Activated T-cell treated with anti-CD3 and anti-CD28 coated beads for 24 hours (primary cell): Measurements from ENCODE around the gene OXT.

ENCODE experiments used
- DNase-seq: peaks from one replicate; pipeline ENCODE4 v3.0.0-alpha.2; 2020; ENCODE audit warnings: low read depth

Gene OXT

DNA sequence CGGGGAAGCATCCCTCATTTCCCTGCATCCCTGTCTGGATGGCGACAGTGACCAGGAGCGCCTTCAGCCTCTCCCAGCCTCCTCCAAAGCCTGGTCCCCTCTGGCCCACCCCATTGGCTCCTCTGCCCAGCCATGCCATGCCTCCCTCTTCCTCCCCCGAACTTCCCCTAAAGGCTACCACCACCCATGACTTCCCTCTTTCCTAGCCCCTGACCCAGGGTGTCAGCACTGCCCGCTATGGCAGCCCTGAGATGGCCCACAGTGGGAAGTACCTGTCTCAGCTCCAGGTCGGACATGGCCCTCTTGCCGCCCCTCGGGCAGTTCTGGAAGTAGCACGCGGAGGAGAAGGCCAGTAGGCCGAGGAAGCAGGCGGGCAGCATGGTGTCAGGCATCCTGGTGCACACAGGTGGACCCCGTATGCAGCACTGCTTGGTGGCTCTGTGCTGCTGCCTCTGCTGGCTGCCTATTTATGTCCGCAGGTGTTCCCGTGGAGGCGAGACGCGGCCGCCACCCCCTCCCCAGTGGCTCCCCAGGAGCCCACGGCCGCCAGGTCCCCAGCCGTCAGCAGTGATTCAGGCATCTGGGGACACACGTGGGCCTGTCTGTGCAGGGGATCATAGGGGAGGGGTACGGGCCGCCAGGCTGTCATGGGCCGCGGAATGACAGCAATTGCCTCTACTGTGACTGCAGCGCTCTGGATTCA lies 13.0 kb downstream of the OXT start, which contains the start of gene AVP:
TSS of gene AVP (minus strand) at position 442 of the 703 bp plus-strand sequence. CDS start at position 392, 50 bp downstream.
- DNase-seq: no peak

DNA sequence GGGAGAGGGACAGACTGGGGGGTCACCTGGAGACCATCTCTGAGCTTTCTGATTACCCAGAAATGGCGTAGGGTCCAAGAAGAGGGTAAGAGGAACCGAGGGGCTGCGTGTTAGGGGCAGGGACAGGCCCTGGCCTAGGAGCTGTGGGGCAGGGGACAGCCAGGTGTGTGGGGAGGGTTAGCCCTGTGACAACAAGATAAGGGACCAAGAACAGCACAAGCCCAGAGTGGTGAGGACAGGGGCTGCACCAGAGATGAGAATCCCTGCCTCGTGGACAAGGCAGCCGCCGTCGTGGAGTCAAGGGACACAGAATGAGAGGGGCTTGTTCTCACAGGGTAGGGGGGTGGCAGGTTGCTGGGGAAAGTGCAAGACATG lies 13.6 kb downstream of the OXT start:
- DNase-seq: no peak

DNA sequence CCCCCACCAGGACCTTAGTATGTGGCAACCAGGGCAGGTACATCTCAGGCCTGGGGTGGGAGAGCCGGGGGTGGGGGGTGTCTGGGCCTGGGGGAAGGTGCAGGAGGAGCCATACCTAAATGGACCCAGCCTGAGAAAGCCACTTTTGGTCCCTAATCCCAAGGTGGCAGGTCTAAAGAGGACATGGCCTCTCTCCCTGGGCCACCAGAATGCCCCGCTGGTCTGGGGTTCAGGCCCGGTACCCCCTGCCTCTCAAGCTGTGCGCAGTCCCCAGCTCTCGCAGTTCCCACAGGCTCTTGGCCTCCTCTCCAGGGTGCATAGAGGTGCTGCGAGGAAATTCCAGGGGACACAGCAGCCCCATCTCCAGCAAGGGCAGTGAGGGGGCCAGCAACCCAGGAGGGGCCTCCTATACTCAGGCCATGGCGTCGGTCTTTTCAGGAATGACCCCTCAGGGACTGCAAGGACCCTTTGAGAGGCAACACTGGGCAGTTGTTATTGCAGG lies 14.2 kb downstream of the OXT start:
- DNase-seq: no peak

DNA sequence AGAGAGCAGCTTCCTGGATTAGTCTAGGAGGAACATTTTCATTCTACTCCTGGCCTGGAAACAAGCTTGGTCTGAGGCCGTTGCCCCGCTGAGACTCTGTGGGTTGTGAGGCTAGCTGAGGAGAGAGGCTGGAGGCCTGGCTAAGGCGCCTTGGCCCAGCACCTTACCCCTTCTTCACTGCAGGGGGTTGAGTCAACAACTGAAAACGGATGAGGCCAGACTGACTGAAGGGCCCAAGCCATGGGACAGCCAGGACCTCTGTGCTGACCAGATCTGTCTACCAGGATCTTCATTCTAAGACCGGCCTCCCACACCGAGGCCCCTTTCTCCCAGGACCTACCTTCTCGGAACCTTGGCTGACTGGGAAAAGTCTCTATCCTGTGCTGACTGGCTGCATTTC lies 16.6 kb downstream of the OXT start:
- no peak for DNase-seq

DNA sequence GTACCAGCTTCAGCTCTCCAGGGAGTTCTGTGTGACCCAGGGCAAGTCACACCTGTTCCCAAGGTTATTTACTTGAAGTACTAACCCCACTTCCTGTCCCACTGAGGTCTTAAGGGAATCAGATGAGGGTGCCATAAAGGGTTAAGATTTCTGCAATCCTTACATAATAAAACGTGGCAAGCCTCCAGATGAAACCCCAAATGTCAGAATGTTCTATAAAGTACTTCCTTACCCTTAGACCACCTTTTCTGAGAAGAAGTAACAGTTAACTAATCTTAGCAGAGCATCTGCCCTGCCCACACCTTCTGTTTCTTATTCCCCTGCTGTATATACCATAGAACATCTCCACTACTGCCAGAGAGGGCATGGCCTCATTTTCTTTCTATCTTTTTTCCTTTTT lies 19.1 kb downstream of the OXT start:
- no peak for DNase-seq

DNA sequence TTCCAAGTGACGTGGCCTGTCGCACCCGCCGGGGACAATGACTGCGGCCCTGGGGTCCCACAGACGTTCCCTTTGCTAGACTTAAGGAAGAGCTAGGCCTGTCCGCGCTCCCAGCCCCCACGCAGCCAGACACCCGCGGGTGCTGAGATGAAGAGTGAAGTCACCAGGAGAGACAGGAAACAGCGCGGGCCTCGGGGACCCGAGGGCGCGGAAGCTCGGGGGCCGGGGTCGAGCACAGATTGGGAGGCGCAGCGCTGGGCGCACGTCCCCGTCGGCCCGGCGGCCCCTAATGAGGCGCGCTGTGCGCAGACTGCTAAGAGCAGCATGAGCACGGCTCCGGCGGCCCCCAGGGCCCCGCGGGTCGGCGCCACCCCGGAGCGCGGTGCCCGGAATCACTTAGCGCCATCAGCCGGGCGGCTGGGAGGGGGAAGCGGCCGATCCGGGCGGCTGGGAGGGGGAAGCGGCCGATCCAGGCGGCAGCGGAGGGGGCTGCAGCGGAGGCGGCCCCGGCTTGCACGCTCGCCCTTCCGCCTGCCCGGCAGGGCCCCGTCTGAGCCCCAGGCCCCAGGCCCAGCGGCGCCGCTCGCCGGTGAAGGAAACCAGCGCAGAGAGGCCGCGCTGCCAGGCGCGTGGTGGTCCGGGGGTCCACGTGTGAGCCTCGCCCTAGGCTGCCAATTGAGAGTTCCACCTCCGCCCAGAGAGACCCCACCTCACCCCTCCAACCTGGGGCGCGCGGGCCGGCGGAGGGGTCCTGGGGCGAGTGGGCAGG lies 21.4 kb downstream of the OXT start:
- no peak for DNase-seq

DNA sequence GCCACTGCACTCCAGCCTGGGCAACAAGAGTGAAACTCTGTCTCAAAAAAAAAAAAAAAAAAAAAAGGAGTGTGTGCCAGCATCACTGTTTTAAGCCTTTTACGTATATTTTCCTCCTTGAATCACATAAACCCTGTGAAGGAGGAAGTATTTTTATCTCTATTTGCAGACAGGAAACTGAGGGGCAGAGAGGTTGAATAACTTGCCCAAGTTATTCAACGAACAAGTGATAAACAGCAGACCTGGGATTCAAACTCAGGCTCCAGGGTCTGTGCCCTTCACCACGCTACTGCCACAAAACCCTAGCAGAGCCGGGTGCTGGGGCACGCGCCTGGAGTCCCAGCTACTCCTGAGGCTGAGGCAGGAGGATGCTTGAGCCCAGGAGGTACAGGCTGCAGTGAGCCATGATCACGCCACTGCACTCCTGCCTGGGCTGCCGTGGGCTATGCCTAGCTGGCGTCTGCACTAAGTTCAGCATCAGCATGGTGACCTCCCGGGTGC lies 22.5 kb downstream of the OXT start:
- DNase-seq: no peak

DNA sequence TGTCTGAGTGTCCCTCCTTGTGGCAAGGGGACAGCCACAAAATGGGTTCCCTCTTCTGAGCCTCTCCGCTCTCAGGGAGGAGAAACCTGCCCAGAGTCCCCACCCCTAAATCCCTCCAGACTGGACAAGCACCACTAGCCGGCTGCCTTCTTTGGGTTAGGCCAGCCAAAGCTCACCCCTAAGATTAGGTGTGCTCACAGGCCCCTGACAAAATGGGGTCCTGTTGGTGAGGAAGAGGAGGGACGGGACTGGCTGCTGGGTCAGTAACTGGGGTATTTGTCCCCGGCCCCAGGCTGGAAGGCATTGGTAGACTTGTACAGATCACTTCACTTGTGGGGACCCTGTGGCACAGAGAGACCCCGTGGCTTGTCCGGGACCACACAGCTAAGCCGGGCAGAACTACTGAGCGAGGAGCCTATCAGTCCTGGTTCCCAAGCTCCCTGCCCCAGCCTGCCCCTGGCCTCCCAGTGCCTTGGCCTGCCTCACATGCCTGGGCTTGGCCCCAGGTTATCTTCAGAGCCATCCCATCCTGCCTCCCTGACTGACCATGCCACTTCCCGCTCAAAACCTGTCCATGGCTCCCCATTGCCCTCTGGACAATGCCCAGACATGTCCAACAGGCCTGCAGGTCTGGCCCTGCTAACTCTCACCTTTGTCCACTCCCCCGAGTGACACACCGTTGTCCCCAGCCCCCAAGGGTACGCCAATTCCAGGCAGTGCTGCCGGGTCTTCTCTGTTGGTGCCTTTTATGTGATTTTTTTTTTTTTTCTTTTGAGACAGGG lies 23.6 kb downstream of the OXT start:
- DNase-seq: no peak

DNA sequence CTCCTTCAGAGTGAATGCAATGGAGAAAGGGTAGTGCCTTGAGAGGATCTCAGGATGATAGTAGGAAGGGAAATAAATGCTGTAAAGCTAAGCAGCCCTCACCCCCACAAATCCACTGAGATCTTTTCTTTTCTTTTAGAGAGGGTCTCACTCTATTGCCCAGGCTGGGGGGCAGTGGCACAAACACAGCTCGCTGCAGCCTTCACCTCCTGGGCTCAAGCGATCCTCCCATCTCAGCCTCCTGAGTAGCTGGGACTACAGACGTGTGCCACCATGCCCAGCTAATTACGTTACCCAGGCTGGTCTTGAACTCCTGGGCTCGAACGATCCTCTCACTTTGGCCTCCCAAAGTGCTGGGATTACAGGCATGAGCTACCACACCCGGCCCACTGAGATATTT lies 29.1 kb downstream of the OXT start:
- DNase-seq: no peak

DNA sequence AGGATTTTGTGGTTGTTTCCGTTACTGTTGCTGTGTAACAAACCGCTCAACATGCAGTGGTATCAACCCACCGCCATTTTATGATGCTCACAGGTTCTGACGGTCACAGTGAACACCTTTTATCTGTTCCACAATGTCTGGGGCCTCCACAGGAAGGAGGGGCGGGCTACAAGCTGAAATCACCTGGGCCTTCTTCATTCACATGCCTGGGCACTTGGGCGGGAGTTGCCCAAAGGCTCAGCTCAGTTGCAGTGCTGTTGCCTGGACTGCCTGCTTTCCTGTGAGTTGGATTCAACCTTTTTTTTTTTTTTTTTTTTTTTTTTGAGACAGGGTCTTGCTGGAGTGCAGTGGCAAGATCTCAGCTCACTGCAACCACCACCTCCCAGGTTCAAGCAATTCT lies 29.8 kb downstream of the OXT start:
- no peak for DNase-seq

DNA sequence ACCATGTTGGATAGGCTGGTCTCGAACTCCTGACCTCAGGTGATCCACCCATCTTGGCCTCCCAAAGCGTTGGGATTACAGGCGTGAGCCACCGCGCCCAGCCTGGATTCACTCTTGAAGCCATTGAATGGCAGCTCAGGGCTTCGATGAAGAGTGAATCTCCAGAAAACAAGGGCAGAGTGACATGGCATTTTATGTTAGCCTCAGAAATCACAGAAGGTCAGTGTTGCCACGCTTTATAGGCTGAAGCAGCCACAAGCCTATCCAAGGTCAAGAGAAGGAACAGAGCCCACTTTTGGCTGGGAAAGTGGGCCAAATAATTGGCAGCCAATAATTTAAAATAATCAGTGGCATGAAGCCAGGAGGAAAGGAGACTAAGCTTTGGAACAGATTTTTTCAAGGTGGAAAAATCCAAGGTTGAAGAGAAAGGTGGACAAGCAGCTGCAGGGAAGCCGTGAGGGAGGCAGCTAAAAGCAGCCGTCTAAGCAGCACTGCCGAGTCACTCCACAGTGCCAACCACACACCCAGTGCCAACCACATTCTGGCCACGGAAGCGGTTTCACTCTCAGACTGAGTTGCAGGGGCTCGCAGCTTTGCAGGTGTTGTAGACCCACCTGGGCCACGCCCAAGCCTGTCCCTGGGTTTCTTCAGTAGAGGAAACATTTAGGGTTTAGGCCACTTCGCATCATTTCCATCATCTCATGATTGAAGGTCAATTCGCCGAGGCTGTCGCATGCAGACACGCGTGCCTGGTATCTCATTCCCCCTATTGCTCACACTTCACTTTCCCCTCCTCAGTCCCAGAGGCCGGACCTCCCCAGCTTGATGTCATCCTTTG lies 30.5 kb downstream of the OXT start:
- DNase-seq: no peak

DNA sequence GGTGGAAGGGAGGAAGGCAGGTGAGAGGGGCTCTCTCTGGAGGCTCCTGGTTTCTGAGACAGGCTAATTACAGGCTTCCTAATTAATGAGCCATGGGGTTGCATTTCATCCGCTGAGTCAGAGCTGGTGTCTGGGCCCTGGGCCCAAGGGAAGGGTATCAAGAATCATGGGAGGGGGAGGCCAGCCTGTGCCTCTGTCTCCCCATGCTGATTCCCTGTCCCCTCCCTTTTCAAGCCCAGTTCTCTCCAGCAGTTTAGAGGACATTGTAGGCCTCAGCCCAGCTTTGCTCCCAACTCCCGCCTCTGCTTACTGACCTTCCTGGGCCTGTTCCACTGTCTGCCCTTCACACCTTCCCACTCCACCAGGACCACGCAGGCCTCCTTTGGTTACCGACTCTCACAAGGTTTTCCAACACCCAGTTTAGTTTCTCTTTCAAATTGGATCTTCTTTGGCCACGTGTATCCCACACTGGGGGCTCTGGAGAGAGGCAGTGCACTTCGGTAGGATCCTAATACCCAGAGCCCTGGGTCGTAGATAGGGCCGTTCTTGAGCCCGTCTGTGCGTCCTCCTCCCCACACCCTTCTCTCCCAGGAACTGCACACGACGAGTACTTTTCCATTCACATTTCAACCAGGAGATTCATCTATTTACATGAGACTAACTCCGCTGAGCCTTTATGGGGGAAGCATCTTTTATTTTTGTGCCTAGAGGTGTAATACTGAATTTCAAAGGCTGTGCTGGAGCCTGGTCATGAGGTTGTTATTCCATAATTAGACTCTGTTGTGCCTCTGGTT lies 31.4 kb downstream of the OXT start:
- no peak for DNase-seq

DNA sequence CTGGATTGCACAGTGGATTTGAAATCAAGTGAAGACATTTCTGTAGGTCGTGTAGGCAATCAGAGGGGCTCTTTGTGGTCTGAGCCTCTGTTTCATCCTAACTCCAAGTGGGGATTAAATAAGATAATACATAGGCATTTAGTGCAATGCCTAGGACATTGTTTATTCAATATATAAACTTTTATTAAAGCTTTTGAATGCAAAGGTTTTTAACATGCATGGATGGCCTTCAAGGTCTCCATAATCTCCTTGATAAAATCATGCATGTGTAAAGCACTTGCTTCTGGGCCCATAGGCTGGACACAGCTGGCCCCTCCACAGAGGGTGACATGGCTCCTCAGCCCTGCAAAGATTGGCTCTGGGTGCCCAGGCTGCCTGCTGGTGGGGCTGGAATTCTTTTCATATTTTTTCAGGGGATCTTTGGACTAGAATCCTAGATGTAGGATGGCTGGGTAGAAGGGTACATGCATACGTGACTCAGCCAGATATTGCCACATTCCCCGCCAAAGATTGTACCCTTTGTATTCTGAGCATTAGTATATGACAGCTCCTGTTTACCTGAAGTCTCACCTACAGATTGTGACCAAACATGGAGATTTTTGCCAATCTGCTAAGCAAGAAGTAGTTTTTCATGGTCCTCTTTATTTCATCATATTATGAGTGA lies 32.1 kb downstream of the OXT start:
- no peak for DNase-seq

DNA sequence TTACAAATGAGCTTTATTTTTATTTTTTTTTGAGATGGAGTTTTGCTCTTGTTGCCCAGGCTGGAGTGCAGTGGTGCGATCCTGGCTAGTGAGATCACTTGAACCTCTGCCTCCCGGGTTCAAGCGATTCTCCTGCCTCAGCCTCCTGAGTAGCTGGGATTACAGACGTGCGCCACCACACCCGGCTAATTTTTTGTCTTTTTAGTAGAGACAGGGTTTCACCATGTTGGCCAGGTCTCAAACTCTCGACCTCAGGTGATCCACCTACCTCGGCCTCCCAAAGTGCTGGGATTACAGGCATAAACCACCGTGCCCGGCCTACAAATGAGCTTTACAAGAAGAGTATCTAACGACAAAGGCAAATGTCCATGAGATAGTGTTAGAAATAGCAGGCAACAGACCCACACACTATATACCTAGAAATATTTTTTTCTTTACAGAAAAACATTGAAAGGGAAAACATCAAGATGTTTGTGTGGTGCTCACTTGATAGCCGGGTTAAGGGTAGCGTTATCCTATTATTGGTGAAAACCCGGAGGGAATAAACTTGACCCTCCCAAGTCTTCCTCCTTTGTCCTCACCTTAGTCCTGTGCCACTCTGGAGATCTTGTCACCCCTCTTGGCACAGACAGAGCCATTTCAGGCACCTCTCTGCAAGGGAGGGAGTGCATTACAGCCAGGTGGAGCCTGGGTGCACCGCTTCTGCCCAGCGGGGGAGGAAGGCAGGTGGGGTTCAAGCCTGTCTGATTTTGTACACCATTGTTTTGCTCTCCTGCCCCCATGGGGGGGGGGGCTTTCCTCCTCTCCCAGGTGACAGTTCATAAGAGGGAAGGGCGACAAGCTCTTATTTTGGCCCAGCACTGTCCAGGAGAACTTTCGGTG lies 34.1 kb downstream of the OXT start:
- DNase-seq: no peak

DNA sequence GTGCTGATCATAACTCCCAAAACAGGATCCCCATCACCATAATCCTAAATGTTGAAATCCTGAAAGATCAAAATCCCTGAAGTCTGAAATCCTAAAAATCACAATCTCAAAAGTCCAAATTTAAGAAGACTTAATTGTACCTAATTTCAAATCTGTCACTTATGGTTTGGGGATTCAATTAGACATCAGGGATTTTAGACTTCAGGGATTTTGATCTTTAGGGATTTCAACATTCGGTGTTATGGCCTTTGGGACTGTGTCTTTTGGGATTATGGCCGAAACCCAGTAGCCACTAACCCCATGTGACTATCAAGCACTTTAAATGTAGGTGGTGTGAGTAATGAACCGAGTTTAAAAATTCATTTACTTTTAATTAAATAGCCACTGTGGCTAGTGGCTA lies 34.8 kb downstream of the OXT start:
- no peak for DNase-seq

DNA sequence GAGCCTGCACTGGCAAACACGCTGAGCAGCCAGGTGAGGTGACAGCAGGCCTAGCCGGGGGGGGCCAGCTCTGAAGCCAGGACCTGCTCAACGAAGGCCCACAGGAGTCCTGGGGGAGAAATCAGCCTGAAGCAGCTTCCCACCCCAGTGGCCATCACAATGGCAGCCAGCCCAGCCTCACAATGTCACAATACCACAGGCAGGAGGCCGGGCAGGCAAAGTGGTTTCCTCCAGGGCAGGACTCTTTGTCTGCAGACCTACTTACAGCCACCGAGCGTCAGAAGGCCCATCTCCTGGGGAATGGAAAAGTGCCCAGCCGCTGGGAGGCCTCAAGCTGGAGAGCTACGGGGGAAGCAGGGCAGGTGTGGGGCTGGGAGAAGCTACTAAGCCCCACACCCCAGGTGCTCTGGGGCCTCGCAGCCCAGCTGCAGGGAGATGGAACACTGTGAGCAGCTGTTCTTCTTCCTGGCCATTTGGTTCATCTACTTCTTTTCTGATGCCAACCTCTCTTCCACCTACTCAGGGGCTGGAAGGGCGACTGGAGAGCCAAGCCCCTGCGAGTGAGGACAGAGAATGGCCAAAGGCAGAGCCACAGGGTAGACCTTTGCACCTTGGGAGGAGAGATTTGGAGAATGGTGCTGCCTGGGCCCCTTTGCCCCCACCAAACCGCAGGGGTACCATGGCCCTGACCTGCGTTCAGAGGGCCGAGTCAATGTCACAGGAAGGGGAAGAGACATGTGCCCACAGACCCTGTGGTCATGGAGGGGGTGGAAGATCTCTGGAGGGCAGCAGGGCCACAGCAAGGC lies 35.4 kb downstream of the OXT start:
- DNase-seq: no peak

DNA sequence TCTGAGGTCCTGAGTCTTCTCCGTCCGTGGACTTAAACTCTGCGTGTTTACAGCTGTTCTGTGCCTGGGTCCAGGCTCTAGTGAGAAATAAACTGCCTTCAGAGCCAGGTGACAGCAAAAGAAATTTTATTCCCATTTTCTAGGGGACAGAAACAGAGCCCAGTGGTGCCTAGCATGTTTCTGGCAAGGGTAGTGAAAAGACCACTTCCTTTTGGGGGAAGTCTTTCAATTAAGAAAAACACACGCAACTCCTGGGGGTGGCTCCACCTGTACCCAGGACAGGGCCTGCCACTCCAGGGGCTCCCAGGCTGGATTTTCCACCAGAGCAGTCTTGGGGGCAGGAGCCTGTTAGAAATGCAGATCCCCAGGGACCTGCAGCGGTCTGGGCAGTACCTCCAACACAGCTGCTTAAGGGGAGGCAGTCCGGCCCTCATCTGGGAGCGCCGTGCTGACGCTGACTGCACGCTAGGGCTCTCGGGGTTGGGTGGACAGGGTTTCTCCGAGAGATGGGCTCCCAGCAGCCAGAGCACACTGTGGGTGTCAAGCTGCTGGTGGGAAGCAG lies 36.1 kb downstream of the OXT start:
- no peak for DNase-seq
